HK-2 (cell line): ENCODE data around the gene SPATA31A5.
"Not testable (repeated sequence)": the region's sequence is repeated elsewhere in the genome, so short reads cannot be mapped to it uniquely, and the experiment has no call there.

Experiments used
- DNase-seq: peaks from one replicate; pipeline ENCODE4 v3.0.0-alpha.2; 2018; ENCODE audit not compliant: unreplicated experiment

The SPATA31A5 gene

GRCh38 chr9:60914107-60914506, at the start of gene SPATA31A5:
Gene SPATA31A5, plus strand, starts transcription at chr9:60914407. Its CDS starts 29 bp downstream, at chr9:60914436.
- DNase-seq = not testable (repeated sequence)

DNA sequence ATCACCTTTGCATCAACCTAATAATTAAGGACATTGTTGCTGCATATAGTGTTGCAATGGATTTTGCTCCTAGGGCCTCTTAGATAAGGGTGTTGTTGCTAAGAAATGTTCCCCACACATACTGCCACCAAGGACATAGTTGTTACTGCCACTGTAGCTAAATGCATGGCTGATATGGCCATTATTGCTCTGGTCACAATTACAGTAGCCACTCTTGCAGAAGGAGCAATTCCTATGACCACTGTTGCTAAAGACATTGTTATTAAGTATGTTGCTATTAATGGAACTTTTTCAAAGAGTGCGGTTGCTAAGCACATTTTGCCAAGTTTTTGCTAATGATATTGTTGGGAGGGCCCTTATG, 48.8 kb downstream of the SPATA31A5 start:
- not testable (repeated sequence) for DNase-seq

DNA sequence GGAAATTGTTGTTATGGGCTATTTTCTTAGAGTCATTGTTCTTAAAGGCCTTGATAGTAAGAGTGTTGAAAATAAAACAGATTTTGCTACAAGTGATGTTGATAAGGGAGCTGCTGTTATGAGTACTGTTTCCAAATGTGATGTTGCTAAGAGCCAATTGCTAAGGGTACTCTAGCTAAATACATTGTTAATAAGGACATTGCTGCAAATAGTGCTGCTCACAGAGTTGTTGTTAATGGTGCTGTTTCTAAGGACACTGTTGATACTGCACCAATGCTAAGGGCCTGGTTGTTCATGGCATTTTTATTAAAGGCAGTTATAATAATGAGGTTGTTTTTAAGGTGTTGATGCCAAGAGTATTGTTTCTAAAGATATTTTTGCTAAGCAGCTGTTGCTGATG, 52.2 kb downstream of the SPATA31A5 start:
- DNase-seq = not testable (repeated sequence)
